ENCODE measurements around the gene CNTN4.

The CNTN4 gene

GRCh38 chr3:2655229-2655701 lies 556.6 kb downstream of the CNTN4 start:
- H3K79me2 ChIP-seq (ENCODE audit: insufficient read depth, low read length): no peaks in the 10 kb centered on the region
- no peak overlapping the region for H3K27ac ChIP-seq (ENCODE audit: low read length)
- no peak overlapping the region for H3K9ac ChIP-seq (ENCODE audit: low read depth, low read length)
- H3K36me3 ChIP-seq (ENCODE audit: insufficient read depth, low read length): no peaks in the 10 kb centered on the region
- no peak for ATAC-seq (ENCODE audit: insufficient read depth, low read depth)
- no peak for DNase-seq
- no peaks in the 10 kb centered on the region for H3K4me1 ChIP-seq (ENCODE audit: insufficient read depth, low read length)
- H3K4me2 ChIP-seq (ENCODE audit: insufficient read depth, low read length): no peak overlapping the region
- no peak for TF ChIP-seq CTCF (IDR thresholded peaks at IDR 0.05; ENCODE audit: borderline replicate concordance, extremely low read depth, low read length, poor library complexity, severe bottlenecking)
- TF ChIP-seq EZH2 (IDR thresholded peaks at IDR 0.05; ENCODE audit: borderline replicate concordance, low read depth, low read length, severe bottlenecking): no peak
- H3K9me3 ChIP-seq (ENCODE audit: insufficient read depth, low read length, severe bottlenecking): no peaks in the 10 kb centered on the region
- H3K4me3 ChIP-seq (ENCODE audit: low read depth in 1 of 2, low read length in 2 of 2): no peak overlapping the region
- H4K20me1 ChIP-seq (ENCODE audit: insufficient read depth, low read length): no peaks in the 10 kb centered on the region
- no peaks in the 10 kb centered on the region for H3K27me3 ChIP-seq (ENCODE audit: insufficient read depth, low read length, poor library complexity)
- no peak overlapping the region for H2AFZ ChIP-seq (ENCODE audit: low read depth, low read length)

- H3K79me2 ChIP-seq (ENCODE audit: insufficient read depth, low read length): no peaks in the 10 kb centered on the region
- H3K36me3 ChIP-seq (ENCODE audit: insufficient read depth, low read length): no peaks in the 10 kb centered on the region
- H3K4me2 ChIP-seq (ENCODE audit: insufficient read depth, low read length): no peak overlapping the region
- TF ChIP-seq EZH2 (IDR thresholded peaks at IDR 0.05; ENCODE audit: borderline replicate concordance, low read depth, low read length, severe bottlenecking) (no peak), CTCF (IDR thresholded peaks at IDR 0.05; ENCODE audit: borderline replicate concordance, extremely low read depth, low read length, poor library complexity, severe bottlenecking) (no peak)
- H3K9ac ChIP-seq (ENCODE audit: low read depth, low read length): no peak overlapping the region
- no peaks in the 10 kb centered on the region for H3K27me3 ChIP-seq (ENCODE audit: insufficient read depth, low read length, poor library complexity)
- ATAC-seq (ENCODE audit: insufficient read depth, low read depth) (no peak), DNase-seq (no peak)
- H2AFZ ChIP-seq (ENCODE audit: low read depth, low read length): no peak overlapping the region
- no peaks in the 10 kb centered on the region for H4K20me1 ChIP-seq (ENCODE audit: insufficient read depth, low read length)
- H3K4me3 ChIP-seq (ENCODE audit: low read depth in 1 of 2, low read length in 2 of 2): no peak overlapping the region
- H3K4me1 ChIP-seq (ENCODE audit: insufficient read depth, low read length): no peaks in the 10 kb centered on the region
- H3K27ac ChIP-seq (ENCODE audit: low read length): no peak overlapping the region
- no peaks in the 10 kb centered on the region for H3K9me3 ChIP-seq (ENCODE audit: insufficient read depth, low read length, severe bottlenecking)
Observed at GRCh38 chr3:2656806-2657777, 558.4 kb downstream of the CNTN4 start.

- Histone ChIP-seq H4K20me1 (ENCODE audit: insufficient read depth, low read length) (no peaks in the 10 kb centered on the region), H3K4me1 (ENCODE audit: insufficient read depth, low read length) (no peaks in the 10 kb centered on the region), H3K4me2 (ENCODE audit: insufficient read depth, low read length) (no peak overlapping the region), H3K27me3 (ENCODE audit: insufficient read depth, low read length, poor library complexity) (no peaks in the 10 kb centered on the region), H3K4me3 (ENCODE audit: low read depth in 1 of 2, low read length in 2 of 2) (no peak overlapping the region), H3K36me3 (ENCODE audit: insufficient read depth, low read length) (no peaks in the 10 kb centered on the region), H3K27ac (ENCODE audit: low read length) (no peak overlapping the region), H3K79me2 (ENCODE audit: insufficient read depth, low read length) (no peaks in the 10 kb centered on the region), H3K9me3 (ENCODE audit: insufficient read depth, low read length, severe bottlenecking) (no peaks in the 10 kb centered on the region), H3K9ac (ENCODE audit: low read depth, low read length) (no peak overlapping the region), H2AFZ (ENCODE audit: low read depth, low read length) (no peak overlapping the region)
- ATAC-seq (ENCODE audit: insufficient read depth, low read depth): no peak
- TF ChIP-seq EZH2 (IDR thresholded peaks at IDR 0.05; ENCODE audit: borderline replicate concordance, low read depth, low read length, severe bottlenecking): no peak
- no peak for TF ChIP-seq CTCF (IDR thresholded peaks at IDR 0.05; ENCODE audit: borderline replicate concordance, extremely low read depth, low read length, poor library complexity, severe bottlenecking)
- no peak for DNase-seq
Observed at GRCh38 chr3:2657971-2658370, 559.3 kb downstream of the CNTN4 start.

Measured in DND-41 (cell line).